ENCODE results near the gene CLDND1. TPM values are rescaled to one million over a fixed set of nuclear protein-coding genes. Genes with fewer than 3 reads are reported as not detected.
A peak's percentile ranks its signal among the peaks of the same experiment; 100 is the strongest.

The CLDND1 gene
- total RNA-seq, 1 experiment from 2014 or later = 472 TPM

GRCh38 chr3:98501270-98501669 is 21.4 kb downstream of the CLDND1 start:
- no peak for ATAC-seq
- Histone ChIP-seq H4K20me1 (ENCODE audit: insufficient read depth) (no peaks in the 10 kb centered on the region), H3K9me2 (ENCODE audit: insufficient read depth) (no peaks in the 10 kb centered on the region), H3K79me2 (ENCODE audit: insufficient read depth, low read length) (no peaks in the 10 kb centered on the region), H3K9me3 (ENCODE audit: control insufficient read depth in 1 of 2, insufficient read depth in 1 of 2, low read depth in 1 of 2, low read length in 2 of 2) (no peaks in the 10 kb centered on the region), H3K9ac (ENCODE audit: low read length) (no peak overlapping the region), H3K4me3 (replicated peaks in 1 of 2; ENCODE audit: low read depth in 1 of 2, low read length in 2 of 2) (no peak overlapping the region), H3K27ac (ENCODE audit: low read depth, low read length) (no peak overlapping the region), H3K36me3 (ENCODE audit: control insufficient read depth in 1 of 2, insufficient read depth in 2 of 2, low read length in 2 of 2) (no peaks in the 10 kb centered on the region), H3K4me2 (ENCODE audit: low read length) (no peak overlapping the region), H3K4me1 (ENCODE audit: control insufficient read depth in 1 of 2, insufficient read depth in 2 of 2, low read length in 2 of 2) (peaks cover 14 to 16% of the 10 kb centered on the region in 2 experiments; a peak in 3 of 4 replicates), H2AFZ (ENCODE audit: low read depth, low read length, poor library complexity, severe bottlenecking) (no peak overlapping the region), H3K27me3 (ENCODE audit: insufficient read depth, low read length) (no peaks in the 10 kb centered on the region)
- ChIA-PET CTCF (no interaction called here), POLR2A (no interaction called here), RAD21 (ENCODE audit: low non-redundant PET in 1 of 2, low total read pairs in 2 of 2, uncharacterized antibody in 2 of 2, unreplicated experiment in 2 of 2) (no interaction called here)
- TF ChIP-seq EGR1 (IDR thresholded peaks at IDR 0.05; ENCODE audit: low read depth) (no peak), SIN3A (IDR thresholded peaks at IDR 0.05; ENCODE audit: low read depth) (no peak), EZH2phosphoT487 (IDR thresholded peaks at IDR 0.05; ENCODE audit: borderline replicate concordance) (no peak), TCF7L2 (IDR thresholded peaks at IDR 0.05; ENCODE audit: borderline replicate concordance, extremely low read depth, insufficient read depth, insufficient read length) (no peak), CEBPB (IDR thresholded peaks at IDR 0.05; ENCODE audit: low read depth) (no peak), SP1 (IDR thresholded peaks at IDR 0.05; ENCODE audit: low read depth) (no peak), RAD21 (IDR thresholded peaks at IDR 0.05; ENCODE audit: low read depth) (no peak), ELF1 (IDR thresholded peaks at IDR 0.05; ENCODE audit: borderline replicate concordance, low read depth) (no peak)
- TF ChIP-seq, protein P1, sequence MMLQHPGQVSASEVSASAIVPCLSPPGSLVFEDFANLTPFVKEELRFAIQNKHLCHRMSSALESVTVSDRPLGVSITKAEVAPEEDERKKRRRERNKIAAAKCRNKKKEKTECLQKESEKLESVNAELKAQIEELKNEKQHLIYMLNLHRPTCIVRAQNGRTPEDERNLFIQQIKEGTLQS (IDR thresholded peaks at IDR 0.05) = no peak
- no TSS peak for BruUV-seq (replicated peaks)
- no peak for DNase-seq (ENCODE audit: low read depth, low spot score)
- intact Hi-C loops (cut with micrococcal nuclease) = no loop called here

- ATAC-seq = peak; percentile 54
- Histone ChIP-seq H3K36me3 (ENCODE audit: control insufficient read depth in 1 of 2, insufficient read depth in 2 of 2, low read length in 2 of 2) (no peaks in the 10 kb centered on the region), H3K9ac (ENCODE audit: low read length) (no peak overlapping the region), H3K9me3 (ENCODE audit: control insufficient read depth in 1 of 2, insufficient read depth in 1 of 2, low read depth in 1 of 2, low read length in 2 of 2) (no peaks in the 10 kb centered on the region), H3K9me2 (ENCODE audit: insufficient read depth) (no peaks in the 10 kb centered on the region), H4K20me1 (ENCODE audit: insufficient read depth) (no peaks in the 10 kb centered on the region), H3K27me3 (ENCODE audit: insufficient read depth, low read length) (no peaks in the 10 kb centered on the region), H3K4me3 (replicated peaks in 1 of 2; ENCODE audit: low read depth in 1 of 2, low read length in 2 of 2) (no peak overlapping the region), H3K79me2 (ENCODE audit: insufficient read depth, low read length) (no peaks in the 10 kb centered on the region), H3K27ac (ENCODE audit: low read depth, low read length) (no peak overlapping the region), H3K4me2 (ENCODE audit: low read length) (no peak overlapping the region), H3K4me1 (ENCODE audit: control insufficient read depth in 1 of 2, insufficient read depth in 2 of 2, low read length in 2 of 2) (peaks cover 14 to 15% of the 10 kb centered on the region in 2 experiments; a peak in 3 of 4 replicates), H2AFZ (ENCODE audit: low read depth, low read length, poor library complexity, severe bottlenecking) (no peak overlapping the region)
- ChIA-PET POLR2A (no interaction called here), RAD21 (ENCODE audit: low non-redundant PET in 1 of 2, low total read pairs in 2 of 2, uncharacterized antibody in 2 of 2, unreplicated experiment in 2 of 2) (no interaction called here), CTCF (no interaction called here)
- no TSS peak for BruUV-seq (replicated peaks)
- intact Hi-C loops (cut with micrococcal nuclease) = no loop called here
- no peak for DNase-seq (ENCODE audit: low read depth, low spot score)
- TF ChIP-seq EZH2phosphoT487 (IDR thresholded peaks at IDR 0.05; ENCODE audit: borderline replicate concordance) (no peak), SIN3A (IDR thresholded peaks at IDR 0.05; ENCODE audit: low read depth) (no peak), SP1 (IDR thresholded peaks at IDR 0.05; ENCODE audit: low read depth) (no peak)
- TF ChIP-seq, protein P2, sequence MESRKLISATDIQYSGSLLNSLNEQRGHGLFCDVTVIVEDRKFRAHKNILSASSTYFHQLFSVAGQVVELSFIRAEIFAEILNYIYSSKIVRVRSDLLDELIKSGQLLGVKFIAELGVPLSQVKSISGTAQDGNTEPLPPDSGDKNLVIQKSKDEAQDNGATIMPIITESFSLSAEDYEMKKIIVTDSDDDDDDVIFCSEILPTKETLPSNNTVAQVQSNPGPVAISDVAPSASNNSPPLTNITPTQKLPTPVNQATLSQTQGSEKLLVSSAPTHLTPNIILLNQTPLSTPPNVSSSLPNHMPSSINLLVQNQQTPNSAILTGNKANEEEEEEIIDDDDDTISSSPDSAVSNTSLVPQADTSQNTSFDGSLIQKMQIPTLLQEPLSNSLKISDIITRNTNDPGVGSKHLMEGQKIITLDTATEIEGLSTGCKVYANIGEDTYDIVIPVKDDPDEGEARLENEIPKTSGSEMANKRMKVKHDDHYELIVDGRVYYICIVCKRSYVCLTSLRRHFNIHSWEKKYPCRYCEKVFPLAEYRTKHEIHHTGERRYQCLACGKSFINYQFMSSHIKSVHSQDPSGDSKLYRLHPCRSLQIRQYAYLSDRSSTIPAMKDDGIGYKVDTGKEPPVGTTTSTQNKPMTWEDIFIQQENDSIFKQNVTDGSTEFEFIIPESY (IDR thresholded peaks at IDR 0.05; ENCODE audit: extremely low read depth, insufficient replicate concordance, low read length) = no peak
Observed at GRCh38 chr3:98500019-98500418, 22.7 kb downstream of the CLDND1 start.
